HG03139 (cell line): ENCODE data around the gene MEP1A.
"Not testable (repeated sequence)": the region's sequence is repeated elsewhere in the genome, so short reads cannot be mapped to it uniquely, and the experiment has no call there.

Source experiments
- ATAC-seq: cut with Tn5 transposase; IDR thresholded peaks from one replicate; pipeline ENCODE4 v1.9.1; 2021; ENCODE audit not compliant: unreplicated experiment

The MEP1A gene

GRCh38 chr6:46828939-46829338, 35.8 kb downstream of the MEP1A start:
- ATAC-seq = no peak

- ATAC-seq = no peak
Observed at GRCh38 chr6:46832816-46833215, 39.6 kb downstream of the MEP1A start.

- not testable (repeated sequence) for ATAC-seq
Observed at GRCh38 chr6:46834257-46834916, 41.2 kb downstream of the MEP1A start.

- ATAC-seq = not testable (repeated sequence)
Observed at GRCh38 chr6:46834991-46835390, 41.8 kb downstream of the MEP1A start.

DNA sequence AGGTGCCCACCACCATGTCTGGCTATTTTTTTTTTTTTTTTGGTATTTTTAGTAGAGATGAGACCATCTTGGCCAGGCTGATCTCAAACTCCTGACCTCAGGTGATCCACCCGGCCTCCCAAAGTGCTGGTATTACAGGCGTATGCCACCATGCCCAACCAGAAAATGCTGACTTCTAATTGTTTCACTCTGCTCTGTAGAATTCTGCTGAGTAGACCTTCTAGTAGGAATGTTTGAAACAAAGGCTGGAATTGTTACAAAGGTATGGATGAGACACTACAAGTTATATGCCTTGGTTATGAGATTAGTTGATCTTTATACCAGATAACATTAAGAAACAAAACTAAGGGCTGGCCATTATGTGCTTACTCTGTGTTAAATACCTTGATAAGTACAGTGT, 44.8 kb downstream of the MEP1A start:
- no peak for ATAC-seq

DNA sequence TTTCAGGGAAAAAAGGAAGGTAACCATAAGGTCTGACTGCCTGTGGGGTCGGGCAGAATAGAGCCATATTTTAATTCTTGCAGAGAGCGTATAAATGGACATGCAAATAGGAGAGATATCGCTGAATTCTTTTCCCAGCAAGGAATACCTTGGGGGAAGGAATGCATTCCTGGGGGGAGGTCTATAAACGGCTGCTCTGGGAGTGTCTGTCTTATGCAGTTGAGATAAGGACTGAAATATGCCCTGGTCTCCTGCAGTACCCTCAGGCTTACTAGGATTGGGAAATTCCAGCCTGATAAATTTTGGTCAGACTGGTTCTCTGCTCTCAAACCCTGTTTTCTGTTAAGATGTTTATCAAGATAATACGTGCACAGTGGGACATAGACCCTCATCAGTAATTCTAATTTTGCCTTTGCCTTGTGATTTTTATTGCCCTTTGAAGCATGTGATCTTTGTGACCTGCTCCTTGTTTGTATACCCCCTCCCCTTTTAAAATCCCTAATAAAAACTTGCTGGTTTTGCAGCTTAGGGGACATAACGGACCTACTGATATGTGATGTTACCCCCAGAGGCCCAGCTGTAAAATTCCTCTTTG, 49.2 kb downstream of the MEP1A start:
- ATAC-seq = not testable (repeated sequence)

DNA sequence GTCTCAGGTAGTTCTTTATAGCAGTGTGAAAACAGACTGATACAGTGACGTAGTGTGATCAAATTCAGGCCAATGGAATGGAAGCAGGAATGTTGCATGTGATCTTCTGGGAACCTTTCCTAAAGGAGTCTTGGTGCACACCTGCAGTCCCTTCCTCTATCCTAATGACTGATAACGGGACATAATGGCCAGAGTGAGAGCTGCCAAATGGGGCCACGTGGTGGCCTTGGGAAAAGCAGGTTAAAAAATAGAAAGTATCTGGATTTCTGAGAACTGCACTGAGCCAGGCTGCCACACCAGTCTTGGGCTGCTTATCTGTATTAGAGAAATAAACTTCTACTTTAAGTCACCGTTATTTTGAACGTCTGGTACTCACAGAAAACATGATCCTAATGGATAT, 51.9 kb downstream of the MEP1A start:
- ATAC-seq = no peak

DNA sequence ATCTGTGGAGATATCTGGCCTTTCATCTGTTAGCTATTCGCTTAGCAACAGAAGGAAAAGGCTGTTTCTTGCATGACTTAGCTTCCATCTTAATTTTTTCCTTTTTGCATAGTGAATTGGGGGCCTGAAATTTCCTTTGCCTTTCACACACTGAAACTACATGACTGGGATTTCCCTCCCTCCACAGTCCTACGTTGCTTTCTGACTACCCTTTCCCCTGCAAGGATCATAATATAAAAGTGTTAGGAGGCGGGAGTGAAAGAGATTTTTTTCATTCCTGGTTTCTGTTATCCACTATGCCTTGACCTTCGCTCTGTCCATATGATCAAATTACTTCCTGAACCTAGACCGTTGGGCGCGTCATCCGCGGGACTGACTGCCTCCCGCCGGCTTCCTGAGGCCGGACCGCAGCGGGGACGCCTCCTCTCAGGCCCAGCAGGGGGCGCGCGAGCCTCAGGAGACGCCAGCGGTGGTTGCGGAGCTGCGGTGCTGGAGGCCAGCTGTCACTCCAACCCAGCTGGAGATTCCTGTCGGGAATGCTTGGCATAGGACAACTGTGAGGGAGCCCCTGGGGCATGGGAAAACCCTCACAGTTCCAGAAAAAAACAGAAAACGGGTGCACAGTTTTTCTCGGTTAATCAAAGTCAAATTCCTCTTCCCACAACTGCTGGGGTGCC, 55.6 kb downstream of the MEP1A start:
- ATAC-seq = peak; percentile 90

DNA sequence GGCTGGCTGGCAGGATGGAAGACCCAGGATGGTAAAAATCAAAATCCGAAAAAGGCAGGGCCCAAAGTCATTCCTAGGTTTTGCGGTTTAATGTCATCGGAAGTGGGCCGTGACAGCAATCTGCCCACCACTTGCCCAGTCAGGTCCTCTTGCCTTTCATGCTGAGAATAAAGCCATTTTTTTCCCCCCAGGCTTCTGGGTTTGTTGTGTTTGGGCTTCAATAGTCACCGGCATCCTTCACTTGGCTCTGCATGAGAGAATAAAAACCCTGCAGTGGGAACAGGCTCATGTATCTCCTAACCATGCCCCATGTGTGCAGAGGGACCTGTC, 56.1 kb downstream of the MEP1A start:
- no peak for ATAC-seq

GRCh38 chr6:46850792-46851191, 57.6 kb downstream of the MEP1A start:
- ATAC-seq = no peak

DNA sequence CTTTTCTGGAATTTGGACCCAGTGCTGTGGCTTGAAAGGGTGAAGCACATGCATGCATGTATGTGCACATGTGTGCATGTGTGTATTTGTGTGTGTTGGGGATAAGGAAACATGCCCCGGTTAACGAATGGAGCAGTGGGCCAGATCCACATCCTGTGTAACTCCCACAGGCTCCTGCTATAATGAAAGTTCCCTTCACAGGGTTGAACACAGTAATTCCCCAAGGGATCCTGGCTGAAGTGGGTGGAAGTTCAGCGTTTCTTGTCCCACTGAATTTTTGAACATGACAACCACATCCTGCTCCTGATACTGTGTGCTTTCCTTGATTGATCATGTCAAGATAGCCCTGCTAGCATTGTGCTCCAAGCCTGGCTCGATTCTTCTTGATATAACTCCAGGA, 58.4 kb downstream of the MEP1A start:
- ATAC-seq = not testable (repeated sequence)

- ATAC-seq = not testable (repeated sequence)
Observed at GRCh38 chr6:46855966-46856365, 62.8 kb downstream of the MEP1A start.

GRCh38 chr6:46862381-46862780, 69.2 kb downstream of the MEP1A start:
- ATAC-seq = no peak

DNA sequence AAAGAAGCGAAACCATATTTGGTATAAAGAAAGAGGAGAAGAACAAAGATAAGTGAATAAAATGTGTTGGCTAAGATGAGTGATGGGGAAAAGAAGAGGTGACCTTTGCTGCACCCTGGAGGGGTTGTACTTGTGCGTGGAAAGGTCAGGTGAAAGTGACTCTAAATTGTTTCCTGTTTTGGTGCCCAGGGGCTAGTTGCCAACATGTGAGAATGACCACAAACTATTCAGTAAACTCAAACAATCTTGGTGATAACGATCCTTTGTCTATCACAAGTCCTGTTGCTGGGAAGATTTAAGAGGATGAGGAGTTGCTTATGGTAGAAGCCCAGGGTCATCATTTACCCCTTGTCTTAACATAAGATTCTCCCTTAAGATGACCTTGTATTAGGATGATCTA, 70.6 kb downstream of the MEP1A start:
- ATAC-seq = no peak

- ATAC-seq = no peak
Observed at GRCh38 chr6:46865221-46865620, 72.0 kb downstream of the MEP1A start.

DNA sequence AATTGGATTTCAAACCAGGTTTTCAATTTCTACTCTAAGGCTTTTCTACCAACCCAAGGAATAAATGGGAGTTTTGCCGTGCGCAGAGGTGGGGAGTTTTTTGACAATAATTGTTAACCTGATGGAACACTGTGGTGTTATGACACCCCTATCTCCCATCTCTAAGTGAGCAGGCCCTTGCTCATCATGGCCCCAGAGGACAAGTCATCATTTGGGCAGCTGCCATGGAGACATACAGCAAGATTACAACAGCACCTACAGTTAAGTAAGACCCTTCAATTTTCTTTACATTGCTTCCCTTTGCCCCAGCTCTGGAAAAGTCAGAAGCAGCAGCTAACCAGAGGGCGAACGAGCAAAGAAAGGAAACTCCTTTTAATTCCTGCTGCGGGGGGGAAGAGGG, 74.2 kb downstream of the MEP1A start:
- no peak for ATAC-seq

- ATAC-seq = no peak
Observed at GRCh38 chr6:46876126-46876525, 82.9 kb downstream of the MEP1A start.

GRCh38 chr6:46879003-46879402, 85.8 kb downstream of the MEP1A start:
- no peak for ATAC-seq

DNA sequence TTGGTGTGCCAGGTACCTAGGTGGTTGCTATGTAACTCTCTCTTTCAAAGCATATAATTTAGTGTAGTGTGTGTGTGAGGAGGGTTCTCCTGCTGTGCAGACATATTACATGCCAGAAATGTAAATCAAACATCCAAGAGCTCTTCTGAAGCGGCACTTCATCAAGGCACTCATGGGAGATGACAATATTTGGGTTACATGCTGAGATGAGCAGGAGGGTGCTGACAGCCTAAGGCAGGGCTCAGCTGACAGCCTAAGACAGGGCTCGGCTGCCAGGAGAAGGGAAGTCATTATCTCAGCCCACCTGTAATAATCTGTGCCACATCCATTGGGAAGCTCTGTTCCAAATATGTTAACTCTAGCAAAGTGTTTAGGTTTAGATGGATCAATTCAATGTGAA, 89.5 kb downstream of the MEP1A start:
- ATAC-seq = no peak

DNA sequence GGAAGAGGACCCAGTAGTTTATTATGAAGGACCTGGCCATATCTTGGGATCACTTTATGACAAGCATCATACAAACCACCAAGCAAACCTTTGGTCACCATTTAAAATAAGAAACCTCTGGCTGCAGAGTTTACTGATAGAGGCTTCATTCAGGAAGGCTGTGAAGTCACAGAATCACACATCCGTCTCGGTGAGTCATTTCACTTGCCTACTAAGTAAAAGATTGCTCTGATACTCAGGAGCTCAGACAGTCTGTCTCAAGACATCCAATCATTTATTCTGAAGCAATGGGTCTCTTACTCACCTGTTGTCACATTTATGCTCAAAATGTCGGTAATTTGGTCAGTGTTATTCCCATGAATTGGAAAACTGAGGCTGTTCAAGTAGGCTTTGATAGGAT, 94.8 kb downstream of the MEP1A start:
- no peak for ATAC-seq

- no peak for ATAC-seq
Observed at GRCh38 chr6:46888578-46888977, 95.4 kb downstream of the MEP1A start.
